GM19025 (cell line): Measurements from ENCODE around the gene GSK3B.
A peak's percentile ranks its signal among the peaks of the same experiment; 100 is the strongest.

Experiments
- ATAC-seq: cut with Tn5 transposase; IDR thresholded peaks from one replicate; pipeline ENCODE4 v1.9.1; 2021; ENCODE audit warnings: mild to moderate bottlenecking, low read depth, moderate library complexity; ENCODE audit not compliant: unreplicated experiment

GSK3B gene

GRCh38 chr3:119955972-119956371, 138.3 kb downstream of the GSK3B start:
- ATAC-seq = no peak

DNA sequence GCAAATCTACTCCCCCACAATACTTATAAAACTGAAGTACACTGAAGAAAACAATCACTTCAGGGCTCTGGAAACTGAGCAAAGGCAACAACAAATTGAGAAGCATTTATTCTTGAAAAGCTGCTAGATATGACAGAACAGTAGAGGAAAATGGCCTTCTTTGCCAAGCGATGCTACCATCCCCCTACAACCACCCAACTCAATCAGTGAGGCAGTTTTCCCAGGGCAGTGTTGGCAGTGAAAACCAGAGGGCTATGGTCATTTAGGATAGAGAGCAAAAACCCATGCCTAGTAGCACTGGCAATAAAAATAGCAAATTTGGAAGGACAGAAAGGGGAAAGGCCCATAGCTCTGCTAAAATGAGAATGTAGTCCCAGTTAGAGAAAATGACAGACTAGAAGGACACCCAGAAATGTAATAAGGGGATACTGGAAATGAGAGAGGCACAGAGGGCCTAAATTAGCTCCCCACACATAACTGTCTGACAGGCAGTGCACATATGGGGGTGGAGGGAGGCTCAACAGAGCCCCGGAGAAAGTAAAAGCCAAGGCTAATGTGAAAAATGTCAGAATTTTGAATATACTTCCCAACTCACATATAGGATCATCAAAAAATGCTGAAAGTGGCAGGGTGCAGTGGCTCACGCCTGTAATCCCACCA, 143.5 kb downstream of the GSK3B start:
- no peak for ATAC-seq

- ATAC-seq = no peak
These were observed 149.0 kb downstream of the GSK3B start for GRCh38 chr3:119945291-119945690.

- peak; percentile 78 for ATAC-seq
These were observed 150.2 kb downstream of the GSK3B start for GRCh38 chr3:119944091-119944490.

GRCh38 chr3:119939077-119939476, 155.2 kb downstream of the GSK3B start:
- ATAC-seq = no peak

DNA sequence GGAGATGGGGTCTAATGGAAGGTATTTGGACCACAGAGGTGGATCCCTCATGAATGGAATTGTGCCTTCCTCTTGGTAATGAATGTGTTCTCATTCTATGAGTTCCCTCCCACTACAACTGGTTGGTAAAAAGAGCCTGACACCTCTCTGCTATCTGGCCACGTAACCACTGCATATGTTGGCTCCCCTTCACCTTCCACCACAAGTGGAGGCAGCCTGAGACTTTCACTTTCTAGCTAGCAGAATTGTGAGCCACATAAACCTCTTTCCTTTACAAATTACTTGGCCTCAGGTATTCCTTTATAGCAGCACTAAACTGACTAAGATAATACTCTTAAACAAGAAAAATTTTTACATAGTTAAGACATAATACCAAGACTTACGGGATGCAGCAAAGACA, 157.0 kb downstream of the GSK3B start:
- peak; percentile 94 for ATAC-seq

DNA sequence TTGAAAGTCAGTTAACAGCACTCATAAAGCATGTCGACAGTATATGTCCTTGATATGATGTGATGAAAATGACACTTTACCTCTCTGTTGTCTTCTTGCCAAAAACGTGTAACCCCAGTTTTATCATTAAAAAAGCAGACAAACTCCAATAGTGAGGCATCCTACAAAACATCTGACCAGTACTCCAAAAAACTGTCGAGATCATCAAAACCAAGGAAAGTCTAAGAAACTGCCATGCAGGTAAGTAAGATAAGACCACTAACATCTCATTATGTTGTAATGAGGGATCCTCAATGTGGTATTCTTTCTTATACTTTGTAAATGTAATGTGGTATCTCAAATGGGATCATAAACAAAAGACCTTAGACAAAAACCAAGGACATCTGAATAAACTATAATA, 160.0 kb downstream of the GSK3B start:
- no peak for ATAC-seq

- no peak for ATAC-seq
These were observed 161.0 kb downstream of the GSK3B start for GRCh38 chr3:119933207-119933606.

- no peak for ATAC-seq
These were observed 164.0 kb downstream of the GSK3B start for GRCh38 chr3:119930286-119930685.

- no peak for ATAC-seq
These were observed 167.1 kb downstream of the GSK3B start for GRCh38 chr3:119927190-119927589.

- no peak for ATAC-seq
These were observed 169.8 kb downstream of the GSK3B start for GRCh38 chr3:119924111-119925094.

GRCh38 chr3:119918992-119919933, 175.0 kb downstream of the GSK3B start:
- ATAC-seq = no peak

DNA sequence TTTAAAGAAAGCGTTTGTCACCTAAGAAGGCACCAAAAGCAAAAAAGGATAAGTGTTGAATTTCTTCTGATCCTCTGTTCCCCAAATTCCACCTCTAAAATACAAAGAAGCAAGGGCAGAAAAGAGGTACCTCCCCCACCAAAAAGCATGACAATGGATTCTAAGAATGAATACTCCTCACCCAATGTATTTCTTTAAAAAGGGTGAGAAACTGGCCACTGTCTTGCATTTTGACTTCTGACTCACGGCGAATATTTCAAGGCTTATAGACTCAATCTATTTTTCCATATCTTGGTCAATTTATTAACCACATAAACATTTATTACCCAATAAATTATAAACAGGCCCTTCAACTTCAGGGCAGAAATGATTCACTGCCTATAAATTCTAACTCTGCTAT, 181.2 kb downstream of the GSK3B start:
- no peak for ATAC-seq

GRCh38 chr3:119912220-119912619, 182.0 kb downstream of the GSK3B start:
- no peak for ATAC-seq

DNA sequence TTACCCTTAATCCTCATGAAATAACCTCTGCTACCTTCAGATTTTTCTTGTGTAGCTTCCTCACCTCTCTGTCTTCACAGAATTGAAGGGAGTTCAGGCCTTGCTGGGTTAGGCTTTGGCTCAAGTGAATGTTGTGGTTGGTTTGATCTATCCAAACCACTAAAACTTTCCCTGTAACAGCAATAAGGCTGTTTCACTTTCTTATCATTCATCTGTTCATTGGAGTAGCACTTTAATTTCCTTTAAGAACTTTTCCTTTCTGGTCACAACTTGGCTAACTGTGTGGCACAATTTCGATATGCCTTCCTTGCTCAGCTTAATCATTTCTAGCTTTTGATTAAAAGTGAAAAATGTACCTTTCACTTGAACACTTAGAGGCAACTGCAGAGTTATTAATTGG, 182.5 kb downstream of the GSK3B start:
- ATAC-seq = no peak

GRCh38 chr3:119902061-119902460, 192.2 kb downstream of the GSK3B start:
- ATAC-seq = no peak

- ATAC-seq = no peak
These were observed 193.1 kb downstream of the GSK3B start for GRCh38 chr3:119901148-119901547.

GRCh38 chr3:119899192-119899511, 195.1 kb downstream of the GSK3B start:
- ATAC-seq = no peak

- no peak for ATAC-seq
These were observed 195.6 kb downstream of the GSK3B start for GRCh38 chr3:119898478-119899191.

DNA sequence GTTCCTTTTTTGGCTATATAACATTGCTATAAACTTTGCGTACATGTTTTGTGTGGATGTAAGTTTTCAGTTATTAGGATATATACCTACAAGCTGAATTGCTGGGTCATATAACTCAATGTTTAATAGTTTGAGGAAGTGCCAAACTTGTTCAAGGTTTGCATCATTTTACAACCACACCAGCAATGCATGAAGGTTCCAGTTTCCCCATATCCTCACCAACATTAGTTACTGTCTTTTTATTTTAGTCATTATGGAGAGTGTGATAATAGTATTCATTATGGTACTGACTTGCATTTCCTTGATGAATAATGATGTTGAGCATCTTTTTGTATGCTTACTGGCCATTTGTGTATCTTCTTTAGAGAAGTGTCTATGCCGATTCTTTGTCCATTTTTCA, 200.1 kb downstream of the GSK3B start:
- ATAC-seq = no peak
